NCI-H1694 treated with DMSO at 0.1 percent for 48 hours (cell line): Measurements from ENCODE around the gene PPIL6.

Experiments
- DNase-seq: peaks from one replicate; lab custom pipeline; 2025; lab: John Stamatoyannopoulos, UW

Gene PPIL6

GRCh38 chr6:109449064-109449794 lies 8.8 kb upstream of the PPIL6 start:
- DNase-seq: no peak

DNA sequence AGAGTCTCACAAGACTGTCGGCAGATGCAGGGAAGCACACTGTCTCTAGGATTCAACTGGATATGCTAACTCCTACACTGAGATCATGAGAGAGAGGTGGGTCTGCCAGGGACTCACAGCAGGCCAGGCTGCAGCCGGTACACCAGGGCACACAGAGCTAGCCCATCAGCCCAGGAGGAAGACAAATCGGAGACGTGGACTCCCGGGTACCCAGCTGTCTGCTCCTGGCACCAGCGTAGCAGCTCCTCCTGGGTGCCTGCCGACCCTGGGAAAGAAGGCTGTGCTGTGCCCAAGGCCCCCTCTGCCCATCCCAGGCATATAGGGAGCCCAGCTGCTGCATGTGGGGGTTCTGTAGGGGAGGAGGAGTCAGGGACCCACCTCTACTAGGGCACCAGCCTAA lies 8.2 kb upstream of the PPIL6 start:
- DNase-seq: no peak

DNA sequence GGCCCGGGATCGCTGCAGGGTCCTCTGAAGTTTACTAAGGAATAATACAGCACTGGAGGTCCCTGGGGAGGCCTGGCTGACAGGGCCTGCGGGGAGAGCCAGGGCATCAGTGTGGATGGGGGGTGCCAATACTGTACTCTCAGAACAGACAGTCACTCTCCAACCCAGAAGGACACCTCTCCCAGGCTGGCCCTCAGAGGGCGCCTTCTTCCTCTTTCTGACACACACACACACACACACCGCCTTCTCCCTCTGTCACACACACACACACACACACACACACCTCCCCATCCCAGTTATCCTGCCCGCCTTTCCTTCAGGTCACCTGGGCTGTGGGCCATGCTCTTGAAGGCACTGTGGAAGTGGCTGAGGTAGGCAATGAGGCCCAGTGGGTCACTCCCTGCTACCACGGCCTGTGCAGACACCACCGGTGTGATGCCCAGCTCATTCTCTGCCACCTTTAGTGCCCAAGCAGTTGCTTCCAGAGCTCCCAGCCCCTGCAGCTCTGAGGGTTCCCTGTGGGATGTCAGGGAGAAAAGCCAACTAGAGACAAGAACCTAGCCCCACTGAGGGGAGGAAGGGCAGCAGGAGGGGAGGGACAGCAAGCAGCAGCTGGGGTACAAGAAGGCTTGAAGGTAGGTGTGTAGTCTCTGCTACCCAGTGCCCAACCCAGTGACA lies 7.6 kb upstream of the PPIL6 start:
- no peak for DNase-seq

DNA sequence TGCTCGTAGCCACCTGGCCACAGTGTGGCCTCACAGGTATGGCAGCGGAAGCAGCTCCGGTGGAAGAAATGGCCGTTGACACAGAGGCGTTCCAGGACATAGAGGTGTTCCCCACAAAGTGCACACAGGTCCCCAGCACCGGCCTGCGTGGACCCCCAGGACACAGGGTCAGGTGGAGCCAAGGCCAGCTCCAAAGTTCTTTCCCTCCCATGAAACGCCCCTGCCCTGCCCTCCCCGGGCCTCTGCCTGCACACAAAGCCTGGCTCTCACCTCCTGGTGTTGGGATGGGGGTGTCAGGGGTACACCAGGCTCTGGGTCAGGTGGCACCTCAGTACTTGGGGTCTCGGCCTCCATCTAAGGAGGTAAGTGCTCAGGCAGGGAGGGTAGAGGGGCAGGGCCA lies 6.7 kb upstream of the PPIL6 start:
- no peak for DNase-seq

- DNase-seq: no peak
These were observed 6.1 kb upstream of the PPIL6 start for GRCh38 chr6:109446541-109446940.

DNA sequence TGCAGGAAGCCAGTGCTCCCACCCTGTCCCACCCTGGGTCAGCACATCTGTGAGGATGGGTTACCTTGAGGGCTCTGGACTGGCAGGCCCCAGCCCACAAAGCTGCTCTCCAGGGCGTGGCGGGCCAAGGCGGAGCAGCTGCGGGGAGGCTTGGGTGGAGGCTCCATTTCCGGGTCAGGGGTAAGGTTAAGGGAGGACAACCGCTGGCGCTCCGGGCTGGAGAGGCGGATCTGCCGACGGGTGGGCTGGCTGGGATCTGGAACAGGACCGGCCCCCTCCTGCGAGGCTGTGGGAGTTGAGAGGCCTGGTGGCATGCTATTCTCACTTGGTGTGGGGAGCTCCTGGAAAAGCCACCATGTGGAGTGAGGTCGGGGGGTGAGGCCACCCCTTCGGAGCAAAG lies 5.6 kb upstream of the PPIL6 start:
- DNase-seq: no peak

GRCh38 chr6:109445382-109445781 lies 5.0 kb upstream of the PPIL6 start:
- DNase-seq: no peak

DNA sequence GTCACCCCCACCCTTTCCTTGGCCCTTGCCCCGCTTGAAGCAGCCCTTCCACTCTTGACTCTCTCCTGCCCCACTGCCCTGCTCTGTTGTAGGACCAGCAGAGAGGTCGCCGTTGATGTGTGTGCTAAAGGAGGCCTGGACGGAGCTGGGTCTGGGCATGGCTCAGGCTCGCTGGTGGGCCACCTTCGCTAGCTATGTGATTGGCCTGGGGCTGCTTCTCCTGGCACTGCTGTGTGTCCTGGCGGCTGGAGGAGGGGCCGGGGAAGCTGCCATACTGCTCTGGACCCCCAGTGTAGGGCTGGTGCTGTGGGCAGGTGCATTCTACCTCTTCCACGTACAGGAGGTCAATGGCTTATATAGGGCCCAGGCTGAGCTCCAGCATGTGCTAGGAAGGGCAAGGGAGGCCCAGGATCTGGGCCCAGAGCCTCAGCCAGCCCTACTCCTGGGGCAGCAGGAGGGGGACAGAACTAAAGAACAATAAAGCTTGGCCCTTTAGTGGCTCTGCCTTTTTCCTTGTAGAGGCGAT lies 3.1 kb upstream of the PPIL6 start:
- no peak for DNase-seq

DNA sequence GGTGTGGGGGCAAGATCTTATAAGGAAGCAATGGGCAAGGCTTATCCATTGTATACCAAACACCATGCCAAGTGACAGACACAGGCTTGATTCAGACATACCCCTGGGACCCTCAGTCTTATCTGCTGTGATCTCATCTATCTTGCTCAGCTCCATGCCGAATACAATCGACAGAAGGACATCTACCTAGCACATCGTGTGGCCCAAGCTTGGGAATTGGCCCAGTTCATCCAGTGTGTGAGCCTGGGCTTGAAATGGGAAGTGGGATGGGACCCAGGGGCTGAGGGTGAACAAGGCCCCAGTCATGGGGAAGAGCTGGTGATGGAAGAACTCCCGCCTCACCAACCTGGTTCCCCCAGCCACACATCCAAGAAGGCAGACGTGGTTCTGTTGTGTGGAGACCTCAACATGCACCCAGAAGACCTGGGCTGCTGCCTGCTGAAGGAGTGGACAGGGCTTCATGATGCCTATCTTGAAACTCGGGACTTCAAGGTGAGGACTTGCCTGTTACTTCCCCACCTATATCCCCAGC lies 2.0 kb upstream of the PPIL6 start:
- DNase-seq: no peak

- no peak for DNase-seq
These were observed 815 bp upstream of the PPIL6 start for GRCh38 chr6:109441069-109441816.

GRCh38 chr6:109436041-109436440 lies 4.4 kb downstream of the PPIL6 start:
- no peak for DNase-seq

DNA sequence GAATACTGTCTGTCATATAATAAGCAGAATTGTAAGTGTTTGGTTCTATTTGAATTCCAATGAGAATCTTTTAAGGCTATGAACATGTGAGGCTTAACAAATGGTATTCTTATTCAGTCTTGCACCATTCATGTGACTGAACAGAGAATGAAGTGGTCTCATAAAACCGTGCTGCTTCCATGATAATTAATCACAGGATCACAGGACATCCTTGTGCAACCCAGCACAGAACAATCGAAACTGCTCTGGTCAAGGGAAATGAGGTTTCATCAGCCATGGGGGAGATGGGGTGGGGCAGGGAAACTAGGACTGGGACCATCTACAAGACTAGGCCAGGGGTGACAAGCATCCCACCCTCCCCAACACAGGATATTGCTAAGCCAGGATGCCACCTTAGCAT lies 6.0 kb downstream of the PPIL6 start:
- no peak for DNase-seq

DNA sequence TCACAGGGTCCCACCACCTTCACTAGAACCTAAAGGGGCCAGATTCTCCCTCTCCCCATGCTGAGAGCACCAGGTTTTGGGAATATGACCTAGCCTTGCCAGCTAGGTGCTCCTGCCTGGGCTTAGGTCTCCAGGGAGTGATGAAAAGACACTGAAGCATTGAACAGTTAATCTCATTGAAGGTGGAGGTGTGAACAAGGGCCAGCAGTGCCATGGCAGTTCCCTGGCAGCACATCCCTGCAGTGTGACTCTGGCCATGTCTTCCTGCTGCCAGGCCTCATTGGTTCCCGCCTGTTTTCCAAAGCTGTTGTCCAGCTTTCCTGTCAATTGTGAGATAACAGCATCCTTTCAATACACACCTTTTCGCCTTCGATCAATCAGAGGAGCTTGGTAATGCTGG lies 10.9 kb downstream of the PPIL6 start:
- no peak for DNase-seq

- no peak for DNase-seq
These were observed 11.4 kb downstream of the PPIL6 start for GRCh38 chr6:109428889-109429477.

GRCh38 chr6:109424946-109425345 lies 15.5 kb downstream of the PPIL6 start:
- DNase-seq: no peak

DNA sequence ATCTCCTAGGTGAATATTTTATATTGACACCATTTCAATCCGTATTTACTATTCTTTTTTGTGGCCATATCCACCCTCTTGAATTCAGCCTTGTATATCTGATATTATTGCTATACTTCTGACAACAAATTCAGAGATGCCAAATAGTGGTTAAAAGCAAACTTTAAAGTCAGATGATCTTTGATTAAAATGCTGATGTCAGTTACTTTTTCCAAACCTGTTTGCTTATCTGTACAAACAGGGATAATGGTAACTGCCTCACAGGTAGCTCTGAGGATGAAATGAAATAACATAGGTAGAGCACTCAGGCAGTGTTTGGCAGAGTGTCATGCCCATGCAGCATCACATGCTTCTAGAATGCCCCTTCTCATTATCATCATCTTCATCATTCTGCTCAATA lies 19.2 kb downstream of the PPIL6 start:
- no peak for DNase-seq

DNA sequence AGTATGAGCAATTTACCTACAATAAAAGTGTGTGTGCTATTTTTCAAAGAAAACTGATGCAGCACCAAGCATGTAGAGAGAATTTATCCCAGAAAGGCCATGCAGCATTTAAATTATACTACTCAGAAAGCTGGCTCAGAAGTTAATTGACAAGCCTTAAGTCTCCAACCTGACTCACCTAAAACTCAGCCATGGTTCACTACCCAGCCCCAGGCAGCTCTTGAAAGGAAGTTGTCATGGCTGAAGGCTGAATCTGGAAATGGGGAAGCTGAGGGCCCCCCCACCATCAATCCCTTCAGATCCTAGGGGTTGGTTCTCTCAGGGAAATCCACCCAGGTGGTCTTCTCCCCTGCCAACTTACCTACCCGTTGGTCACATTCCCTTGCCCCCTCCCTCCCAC lies 19.7 kb downstream of the PPIL6 start:
- no peak for DNase-seq

DNA sequence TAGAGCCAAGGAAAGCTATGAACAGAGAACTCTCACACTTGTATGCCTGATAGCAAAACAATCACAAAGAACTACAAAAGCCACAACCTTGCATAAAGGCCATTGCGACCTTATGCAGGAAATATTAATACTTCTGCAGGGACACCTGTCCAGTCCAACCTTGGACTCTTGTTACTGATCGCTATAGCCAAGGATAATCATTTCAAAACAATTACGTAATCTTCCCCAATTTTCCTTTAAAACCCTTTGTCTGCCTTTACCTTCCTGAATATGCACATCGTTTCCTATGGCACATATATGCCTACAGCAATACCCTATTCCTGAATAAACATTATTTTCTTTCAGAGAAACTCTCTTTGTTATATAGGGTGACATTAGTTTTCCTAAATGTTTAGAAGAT lies 22.8 kb downstream of the PPIL6 start:
- no peak for DNase-seq

DNA sequence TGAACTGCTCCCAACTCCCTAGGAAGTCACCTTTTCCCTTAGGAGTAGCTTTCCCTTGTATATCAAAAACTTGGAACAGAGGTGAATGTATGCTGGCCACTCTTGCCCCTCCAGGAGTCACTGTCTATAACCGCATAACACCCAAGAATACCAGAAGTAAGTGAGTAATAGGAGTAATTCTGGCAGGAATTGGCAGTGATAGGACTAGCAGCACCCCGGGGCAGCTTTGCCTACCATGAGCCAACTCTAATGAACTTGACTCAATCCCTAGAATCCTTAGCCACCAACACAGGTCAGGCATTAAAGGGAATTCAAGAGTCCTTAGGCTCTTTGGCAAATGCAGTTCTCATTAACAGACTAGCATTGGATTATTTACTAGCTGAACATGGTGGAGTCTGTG lies 29.4 kb downstream of the PPIL6 start:
- no peak for DNase-seq

- DNase-seq: no peak
These were observed 34.2 kb downstream of the PPIL6 start for GRCh38 chr6:109406196-109406595.

- DNase-seq: no peak
These were observed 43.4 kb downstream of the PPIL6 start for GRCh38 chr6:109397020-109397419.

DNA sequence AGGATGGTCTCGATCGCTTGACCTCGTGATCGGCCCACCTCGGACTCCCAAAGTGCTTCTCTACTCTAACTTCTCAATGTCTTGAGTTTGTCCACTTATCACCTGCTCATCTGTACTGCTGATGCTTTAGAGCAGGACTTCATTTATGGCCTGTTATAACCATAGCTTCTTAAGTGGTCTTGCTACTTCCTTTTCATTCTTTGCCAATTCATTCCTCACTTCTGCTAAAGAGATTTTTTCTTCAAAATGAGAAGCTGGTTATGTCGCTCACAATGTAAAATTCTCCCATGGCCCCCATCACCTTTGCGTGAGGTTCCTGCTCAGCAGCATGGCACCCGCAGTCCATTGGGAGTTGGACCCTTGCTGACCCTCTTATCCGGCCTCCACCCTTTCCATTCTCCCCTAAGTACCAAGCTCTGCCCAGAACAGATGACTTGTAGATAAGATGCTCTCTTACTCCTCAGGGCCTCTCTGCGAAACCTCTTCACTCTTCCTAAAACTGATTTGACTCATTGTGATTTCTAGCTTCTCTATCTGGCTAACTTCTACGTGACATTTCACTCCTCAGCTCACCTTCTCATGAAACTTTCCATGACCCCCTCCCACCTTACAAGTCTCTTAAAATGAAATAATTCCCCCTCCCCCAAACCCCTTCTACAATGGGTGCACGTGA lies 44.2 kb downstream of the PPIL6 start:
- DNase-seq: no peak
